CD4-positive, alpha-beta T cell treated with Interleukin-6 at 100 ng/mL for 8 hours (primary cell): ENCODE results near the gene ACOX3.
"Not testable (repeated sequence)": the region's sequence is repeated elsewhere in the genome, so short reads cannot be mapped to it uniquely, and the experiment has no call there.

Source experiments
- DNase-seq: peaks from one replicate; pipeline ENCODE4 v3.0.0-alpha.2; 2020; ENCODE audit warnings: mixed read lengths, low spot score

ACOX3 gene

GRCh38 chr4:8440492-8441311 lies at the start of gene ACOX3, which contains the start of gene TRMT44:
ACOX3 (minus strand) TSS chr4:8440723; CDS start chr4:8416521, 24,202 bp downstream.
TRMT44 (plus strand) TSS chr4:8440777; CDS start chr4:8440823, 46 bp downstream.
- DNase-seq: peak; percentile 90

- no peak for DNase-seq
Measured at GRCh38 chr4:8488791-8489369, 48.4 kb upstream of the ACOX3 start.

DNA sequence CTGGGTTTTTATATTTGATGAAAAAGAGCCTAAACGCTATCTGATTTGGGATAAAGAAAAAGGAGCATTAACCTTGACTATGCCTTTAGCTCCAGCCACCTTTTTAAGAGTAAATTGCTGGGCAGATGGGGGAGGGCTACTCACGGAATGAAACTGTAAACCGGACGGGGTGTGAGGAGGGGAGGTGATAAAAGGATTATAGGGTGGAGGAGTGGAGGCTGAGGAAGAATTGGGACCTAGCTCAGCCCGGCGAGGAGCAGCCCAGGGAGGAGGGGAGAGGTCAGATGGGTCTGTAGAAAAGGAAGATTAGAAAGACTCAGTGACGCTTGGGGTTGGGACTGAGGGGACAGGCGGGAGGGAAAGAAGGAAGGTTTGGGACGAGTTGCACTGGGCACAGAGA lies 46.1 kb upstream of the ACOX3 start:
- not testable (repeated sequence) for DNase-seq

GRCh38 chr4:8480221-8480620 lies 39.7 kb upstream of the ACOX3 start:
- no peak for DNase-seq

DNA sequence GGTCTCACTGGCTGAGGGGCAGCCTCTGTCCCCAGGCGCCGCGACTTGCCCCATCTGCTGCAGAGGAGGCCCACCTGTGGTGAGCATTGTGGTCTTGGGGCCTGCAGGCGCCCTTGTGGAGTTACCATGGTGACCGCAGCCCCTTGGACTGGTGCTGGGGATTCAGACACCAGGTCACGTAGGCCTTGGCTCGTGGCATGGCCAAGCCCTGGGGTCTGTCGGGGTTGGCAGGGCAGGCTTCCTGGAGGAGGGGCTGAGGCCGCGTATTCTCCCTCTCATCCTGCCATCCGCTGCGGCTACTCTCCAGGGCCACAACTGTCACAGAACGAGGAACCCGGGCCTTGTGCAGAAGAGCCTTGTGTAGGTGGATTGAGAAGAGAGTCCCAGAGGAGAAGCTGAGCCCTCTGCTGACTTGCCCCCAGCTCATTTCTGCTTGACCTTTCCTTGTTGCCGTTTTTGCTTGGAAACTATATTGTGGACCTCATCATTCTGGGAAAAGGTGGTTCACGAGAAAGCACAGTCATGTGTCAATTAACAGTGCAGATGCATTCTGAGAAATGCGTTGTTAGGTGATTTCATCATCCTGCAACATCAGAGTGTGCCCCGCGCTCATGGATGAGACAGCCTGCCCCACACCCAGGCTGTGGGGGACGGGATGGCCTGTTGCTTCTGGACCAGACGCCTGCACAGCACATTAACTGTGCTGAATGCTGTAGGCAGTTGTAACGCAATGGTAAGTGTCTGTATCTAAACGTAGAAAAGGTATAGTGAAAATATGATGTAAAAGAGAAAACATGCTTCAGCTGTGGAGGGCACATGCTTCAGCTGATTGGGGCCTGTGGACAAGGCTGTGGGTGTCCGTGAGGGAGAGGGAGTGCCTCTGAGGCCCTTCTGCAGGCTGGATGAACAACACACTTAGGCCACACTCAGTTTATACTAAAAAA lies 38.5 kb upstream of the ACOX3 start:
- no peak for DNase-seq

DNA sequence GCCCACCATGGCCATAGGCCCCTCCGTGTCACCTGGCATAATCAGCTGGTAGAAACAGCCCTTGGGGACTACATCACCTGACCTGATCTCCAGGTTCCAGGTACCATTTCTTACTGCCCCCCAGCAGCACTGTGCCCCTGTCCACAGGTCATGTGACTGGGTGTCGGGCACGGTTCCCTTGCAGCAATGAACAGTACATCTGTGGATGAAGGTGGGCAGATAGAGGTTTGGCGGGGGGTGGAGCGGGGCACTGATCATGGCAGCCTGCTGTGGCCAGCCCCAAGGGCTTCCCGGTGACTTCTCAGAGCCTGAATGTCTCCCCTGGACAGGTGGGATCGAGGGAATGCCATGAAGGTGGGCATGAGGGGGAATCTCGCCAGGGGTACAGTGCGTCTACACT lies 37.8 kb upstream of the ACOX3 start:
- DNase-seq: no peak

DNA sequence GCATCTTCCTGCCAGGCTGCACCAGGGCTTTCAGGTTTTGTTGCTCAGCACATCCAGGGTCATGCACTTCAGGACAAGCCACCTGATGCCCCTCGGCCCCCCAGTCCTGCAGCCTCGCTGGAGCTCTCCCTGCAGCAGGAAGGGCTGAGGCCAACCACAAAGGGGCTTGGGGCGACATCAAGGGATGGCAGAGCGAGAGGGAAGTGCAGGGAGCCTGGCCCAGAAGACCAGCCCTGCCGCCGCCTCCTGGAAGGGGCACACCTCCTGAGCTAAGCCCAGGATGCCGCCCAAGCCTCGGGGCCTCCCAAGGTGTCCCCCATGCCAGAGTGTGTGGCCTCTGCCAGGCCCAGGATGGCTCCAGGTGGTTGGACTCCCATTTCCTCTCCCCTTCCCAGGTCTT lies 37.2 kb upstream of the ACOX3 start:
- DNase-seq: no peak

DNA sequence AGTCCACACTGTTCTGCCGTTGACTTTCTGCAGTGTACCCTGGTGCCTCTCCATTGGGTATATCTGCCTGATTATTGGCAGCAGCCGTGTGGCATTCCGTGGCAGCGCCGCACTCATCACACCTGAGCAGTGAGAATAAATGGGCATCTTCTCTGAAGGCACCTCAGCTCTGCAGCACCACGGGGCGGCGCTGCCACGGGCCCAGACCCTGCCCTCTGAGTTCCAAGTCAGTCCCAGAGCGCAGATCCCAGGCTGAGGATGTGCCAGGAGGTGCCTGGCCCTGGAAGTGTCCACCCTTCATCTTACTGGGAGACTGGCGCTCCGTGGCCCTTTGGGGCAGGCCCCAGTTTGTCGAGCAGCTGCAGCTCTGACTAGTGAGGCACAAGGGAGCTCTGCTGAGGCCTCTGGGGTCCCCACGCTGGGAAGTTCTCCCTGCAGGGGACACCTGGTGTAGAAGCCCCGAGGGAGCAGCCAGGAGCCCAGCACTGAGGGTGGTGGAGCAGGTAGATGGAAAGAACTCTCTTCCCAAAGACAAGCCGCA lies 36.6 kb upstream of the ACOX3 start:
- DNase-seq: no peak

DNA sequence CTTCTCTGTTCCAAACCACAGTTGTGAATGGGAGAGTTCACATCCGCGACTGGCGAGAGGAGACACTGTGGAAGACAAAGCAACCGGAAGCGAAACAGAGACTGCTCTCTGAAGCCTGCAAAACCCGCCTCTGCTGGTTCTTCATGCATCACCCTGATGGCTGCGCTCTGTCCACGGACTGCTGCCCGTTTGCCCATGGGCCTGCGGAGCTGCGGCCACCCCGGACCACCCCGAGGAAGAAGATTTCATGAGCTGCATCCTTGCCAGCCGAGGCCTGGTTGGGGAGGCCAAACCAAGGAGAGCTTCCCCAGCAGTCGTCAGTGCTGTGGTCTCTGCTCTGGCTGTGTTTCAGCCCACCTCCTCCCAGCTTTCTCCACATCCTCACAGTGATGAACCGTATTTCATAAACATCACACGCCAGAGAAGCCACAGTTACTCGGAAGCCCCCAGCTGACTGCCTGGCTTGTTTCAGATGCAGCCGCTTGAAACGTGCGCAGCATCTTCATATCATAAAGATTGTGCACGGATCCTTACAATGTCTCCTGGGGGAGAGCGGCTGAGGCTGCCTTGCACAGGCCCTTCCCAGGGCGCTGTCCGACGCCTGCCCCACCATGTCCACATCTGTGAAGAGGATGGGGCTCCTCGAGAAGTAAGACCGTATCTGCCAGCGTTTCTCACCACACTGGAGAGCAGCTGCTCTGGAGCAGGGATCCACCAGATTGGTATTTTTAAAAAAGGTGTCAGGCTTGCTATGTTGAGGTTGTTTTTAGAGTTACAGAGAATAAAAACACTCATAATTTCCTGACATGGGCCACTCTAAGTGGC lies 35.4 kb upstream of the ACOX3 start:
- DNase-seq: no peak

DNA sequence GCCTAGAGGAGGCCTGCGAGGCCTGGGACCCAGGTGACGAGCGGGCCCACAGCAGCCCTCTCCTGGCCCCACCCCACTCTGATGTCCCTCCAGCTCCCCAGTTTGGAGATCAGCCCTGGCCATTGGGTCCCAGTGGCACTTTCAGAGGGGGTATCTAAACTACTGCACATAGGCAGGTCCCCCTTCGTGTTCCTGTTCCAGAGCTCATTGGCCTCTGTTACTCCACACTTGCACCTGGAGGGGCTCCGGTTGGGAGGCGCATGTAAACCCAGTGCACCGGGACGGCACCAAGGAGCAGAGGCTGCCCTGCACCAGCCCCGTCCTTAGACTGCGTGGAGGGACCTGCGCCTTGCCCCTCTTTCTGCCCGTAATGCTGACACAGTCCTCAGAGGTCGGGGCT lies 34.3 kb upstream of the ACOX3 start:
- DNase-seq: no peak

GRCh38 chr4:8473920-8474590 lies 33.5 kb upstream of the ACOX3 start:
- DNase-seq: no peak

GRCh38 chr4:8473198-8473919 lies 32.8 kb upstream of the ACOX3 start:
- DNase-seq: no peak

DNA sequence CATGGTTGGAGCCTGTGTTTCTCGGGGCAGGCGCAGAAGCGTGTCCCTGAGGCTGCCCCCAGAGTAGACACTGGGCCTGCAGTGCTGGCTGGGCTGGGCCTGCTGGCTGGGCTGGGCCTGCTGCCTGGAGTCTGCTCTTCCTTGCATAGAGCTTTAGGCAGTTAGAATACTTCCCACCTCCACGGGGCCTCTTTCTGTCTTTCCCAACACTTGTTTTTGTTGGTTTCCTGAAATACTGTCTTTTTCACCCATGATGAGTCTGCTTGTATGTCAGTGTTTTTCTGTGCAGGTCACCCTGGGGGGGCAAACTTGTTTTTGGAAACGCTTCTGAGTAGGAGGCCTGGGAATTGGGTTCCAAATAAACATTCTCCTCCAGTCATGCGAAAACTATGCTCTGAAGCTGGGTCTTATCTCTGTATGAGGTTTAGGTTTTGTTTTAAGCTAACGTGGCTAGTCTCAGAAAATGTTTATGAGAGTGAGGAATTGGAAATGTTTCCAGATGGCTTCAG lies 32.2 kb upstream of the ACOX3 start:
- DNase-seq: no peak

- DNase-seq: no peak
Measured at GRCh38 chr4:8472158-8472688, 31.7 kb upstream of the ACOX3 start.

- DNase-seq: no peak
Measured at GRCh38 chr4:8471211-8471875, 30.8 kb upstream of the ACOX3 start.

DNA sequence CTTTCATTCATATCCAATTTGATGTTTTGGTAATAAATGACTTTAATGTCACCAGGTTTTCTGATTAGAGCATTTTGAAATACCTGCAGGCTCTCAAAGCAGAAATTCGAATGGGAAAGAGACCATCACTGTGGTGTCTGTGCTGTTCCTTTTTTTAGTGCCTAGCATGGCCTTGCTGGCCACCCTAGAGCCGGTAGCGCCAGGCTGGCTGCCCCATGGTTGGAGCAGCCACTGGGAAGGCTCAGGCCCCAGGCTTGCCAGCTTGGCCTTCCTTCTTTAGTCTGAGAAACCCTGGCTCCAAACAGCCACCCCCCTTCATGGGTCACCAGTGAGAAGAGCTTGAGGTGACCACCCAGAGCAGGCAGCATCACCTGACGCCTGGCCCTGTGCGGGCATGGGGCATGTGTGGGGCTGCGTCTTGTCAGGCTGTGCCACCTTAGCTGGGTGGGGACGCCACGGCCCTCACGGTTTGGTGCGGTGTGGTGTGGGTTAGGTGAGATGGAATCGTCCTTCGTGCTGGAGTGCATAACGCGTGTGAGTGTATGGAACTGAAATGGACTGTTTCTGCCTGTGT lies 30.0 kb upstream of the ACOX3 start:
- no peak for DNase-seq

GRCh38 chr4:8469550-8469949 lies 29.0 kb upstream of the ACOX3 start:
- DNase-seq: no peak

DNA sequence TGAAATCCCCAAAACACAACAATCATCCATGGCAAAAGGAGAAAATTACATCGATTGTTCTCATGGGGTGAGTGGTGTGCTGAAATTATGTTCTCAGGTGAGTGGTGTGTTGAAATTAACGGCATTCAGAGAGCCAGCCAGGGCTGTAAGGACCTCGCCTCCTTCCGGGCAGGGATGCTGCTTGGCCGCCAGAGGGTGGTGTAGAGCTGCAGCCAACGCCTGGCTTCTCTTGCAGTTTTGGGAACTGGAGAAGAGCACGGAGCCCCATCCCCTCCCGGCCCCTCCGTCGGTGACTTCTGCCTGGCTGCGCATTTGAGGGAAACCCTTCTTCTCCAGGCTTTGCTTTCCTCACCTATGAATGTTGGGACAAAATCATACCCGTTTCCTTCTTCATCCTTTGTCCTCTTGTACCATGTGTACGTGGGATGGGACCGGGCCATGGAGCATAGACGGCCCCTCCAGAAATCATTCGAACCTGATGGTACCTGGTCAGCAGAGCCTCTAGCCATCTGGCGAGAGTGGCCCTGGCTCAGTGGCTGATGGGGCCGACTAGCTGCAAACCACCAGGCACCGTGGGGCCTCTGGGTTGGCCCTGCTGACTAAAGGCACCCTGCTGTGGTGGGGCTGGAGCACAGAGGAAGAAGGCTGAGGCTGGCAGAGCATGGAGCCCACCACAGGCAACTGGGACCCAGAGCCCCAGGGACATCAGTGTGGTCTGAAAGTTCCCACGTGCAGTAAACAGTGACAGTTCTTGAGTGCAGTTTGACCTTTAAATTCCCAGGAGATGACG lies 28.4 kb upstream of the ACOX3 start:
- DNase-seq: peak; percentile 33
